H9 (cell line): Measurements from ENCODE around the gene AGBL4. TPM values are rescaled to one million over a fixed set of nuclear protein-coding genes. Genes with fewer than 3 reads are reported as not detected.
"Not testable (repeated sequence)": the region's sequence is repeated elsewhere in the genome, so short reads cannot be mapped to it uniquely, and the experiment has no call there.

Experiments used
- DNase-seq: peaks from one replicate; pipeline ENCODE4 v3.0.0-alpha.2; 2017
- H2AFZ ChIP-seq: one replicate; pipeline ENCODE4 v1.6.1; 2013; ENCODE audit warnings: mild to moderate bottlenecking, low read length, control low read depth, moderate library complexity
- H2AK5ac ChIP-seq: 2 replicates; pipeline ENCODE4 v1.6.1; 2013; ENCODE audit warnings: low read length, control low read depth, mixed read lengths; ENCODE audit not compliant: insufficient read length
- H2BK120ac ChIP-seq: one replicate; pipeline ENCODE4 v1.6.1; 2013; ENCODE audit warnings: low read depth, mild to moderate bottlenecking, low read length, control low read depth, inconsistent platforms; ENCODE audit not compliant: poor library complexity, severe bottlenecking
- H2BK12ac ChIP-seq: 2 replicates; pipeline ENCODE4 v1.6.1; 2013; ENCODE audit warnings: low read length, control low read depth, mixed read lengths, low read depth; ENCODE audit not compliant: insufficient read length
- H2BK15ac ChIP-seq: 2 replicates; pipeline ENCODE4 v1.6.1; 2013; ENCODE audit warnings: low read depth, low read length, control low read depth
- H2BK20ac ChIP-seq: one replicate; pipeline ENCODE4 v1.6.1; 2013; ENCODE audit warnings: low read depth, mild to moderate bottlenecking, low read length, control low read depth, inconsistent platforms; ENCODE audit not compliant: poor library complexity, severe bottlenecking
- H2BK5ac ChIP-seq: 2 replicates; pipeline ENCODE4 v1.6.1; 2013; ENCODE audit warnings: low read length, control low read depth, mixed read lengths; ENCODE audit not compliant: insufficient read length
- H3K14ac ChIP-seq: 2 replicates; pipeline ENCODE4 v1.6.1; 2013; ENCODE audit warnings: low read length, control low read depth; ENCODE audit not compliant: insufficient read depth
- H3K18ac ChIP-seq: 2 replicates; pipeline ENCODE4 v1.6.1; 2013; ENCODE audit warnings: low read depth, mild to moderate bottlenecking, mixed read lengths, low read length, control low read depth; ENCODE audit not compliant: insufficient read length
- H3K23ac ChIP-seq: 2 replicates; pipeline ENCODE4 v1.6.1; 2013; ENCODE audit warnings: low read length, control low read depth, mixed read lengths, low read depth; ENCODE audit not compliant: insufficient read length
- H3K23me2 ChIP-seq: 2 replicates; pipeline ENCODE4 v1.6.1; 2013; ENCODE audit warnings: low read depth, mild to moderate bottlenecking, mixed read lengths, low read length, control low read depth; ENCODE audit not compliant: insufficient read length, poor library complexity, severe bottlenecking
- H3K27ac ChIP-seq: 2 replicates; pipeline ENCODE4 v1.5.1; 2013; ENCODE audit warnings: low read length, control low read depth, mixed read lengths, low read depth; ENCODE audit not compliant: insufficient read length
- H3K27me3 ChIP-seq: 2 replicates; pipeline ENCODE4 v1.6.1; 2013; ENCODE audit warnings: low read length, control low read depth, inconsistent platforms; ENCODE audit not compliant: insufficient read depth
- H3K4ac ChIP-seq: 2 replicates; pipeline ENCODE4 v1.6.1; 2013; ENCODE audit warnings: low read depth, mild to moderate bottlenecking, control low read depth, inconsistent platforms, low read length, moderate library complexity
- H3K4me1 ChIP-seq: 2 replicates; pipeline ENCODE4 v1.6.1; 2013; ENCODE audit warnings: low read length, control low read depth, inconsistent platforms; ENCODE audit not compliant: insufficient read depth
- H3K4me2 ChIP-seq: 2 replicates; pipeline ENCODE4 v1.6.1; 2013; ENCODE audit warnings: low read length, control low read depth, mixed read lengths; ENCODE audit not compliant: insufficient read length, insufficient read depth
- H3K56ac ChIP-seq: 2 replicates; pipeline ENCODE4 v1.6.1; 2013; ENCODE audit warnings: low read depth, mild to moderate bottlenecking, mixed read lengths, low read length, control low read depth; ENCODE audit not compliant: insufficient read length
- H3K79me1 ChIP-seq: 2 replicates; pipeline ENCODE4 v1.6.1; 2013; ENCODE audit warnings: low read depth, mild to moderate bottlenecking, moderate library complexity, low read length, control low read depth, inconsistent platforms; ENCODE audit not compliant: insufficient read depth, poor library complexity, severe bottlenecking
- H3K79me2 ChIP-seq: 2 replicates; pipeline ENCODE4 v1.6.1; 2013; ENCODE audit warnings: low read length, control low read depth, inconsistent platforms; ENCODE audit not compliant: insufficient read depth
- H3K9ac ChIP-seq: 2 replicates; pipeline ENCODE4 v1.6.1; 2013; ENCODE audit warnings: low read length, control low read depth, mixed read lengths; ENCODE audit not compliant: insufficient read length; ENCODE audit errors: extremely low read depth
- H3K9me3 ChIP-seq: one replicate; pipeline ENCODE4 v1.6.1; 2013; ENCODE audit warnings: low read depth, low read length, inconsistent platforms; ENCODE audit not compliant: control insufficient read depth
- H3T11ph ChIP-seq: one replicate; pipeline ENCODE4 v1.6.1; 2013; ENCODE audit warnings: mild to moderate bottlenecking, low read length, control low read depth, inconsistent platforms
- H4K20me1 ChIP-seq: one replicate; pipeline ENCODE4 v1.6.1; 2013; ENCODE audit not compliant: control insufficient read depth, insufficient read length, insufficient read depth
- H4K5ac ChIP-seq: 2 replicates; pipeline ENCODE4 v1.6.1; 2013; ENCODE audit warnings: low read depth, mild to moderate bottlenecking, mixed read lengths, low read length, control low read depth; ENCODE audit not compliant: insufficient read length
- H4K8ac ChIP-seq: replicated peaks from 2 replicates; pipeline ENCODE4 v1.6.1; 2013; ENCODE audit warnings: low read length, control low read depth, mixed read lengths, low read depth; ENCODE audit not compliant: insufficient read length
- H4K91ac ChIP-seq: 2 replicates; pipeline ENCODE4 v1.6.1; 2013; ENCODE audit warnings: low read depth, mild to moderate bottlenecking, moderate library complexity, mixed read lengths, low read length, control low read depth; ENCODE audit not compliant: insufficient read length
- H3K27ac Mint-ChIP-seq, 3 experiments: 2 replicates in 2 of 3; 3 replicates in 1 of 3; pipeline ENCODE4 v1.8.0; 2020 to 2021; ENCODE audit warnings: mixed read lengths in 3 of 3, mild to moderate bottlenecking in 1 of 3, moderate library complexity in 1 of 3
- H3K27me3 Mint-ChIP-seq: 2 replicates; pipeline ENCODE4 v1.8.0; 2021; ENCODE audit warnings: low read depth, mild to moderate bottlenecking, moderate library complexity, mixed read lengths
- H3K36me3 Mint-ChIP-seq, 3 experiments: 2 replicates in 2 of 3; 3 replicates in 1 of 3; pipeline ENCODE4 v1.8.0; 2020 to 2021; ENCODE audit warnings: low read depth in 3 of 3, mixed read lengths in 3 of 3; ENCODE audit not compliant: insufficient read depth in 1 of 3
- H3K4me1 Mint-ChIP-seq, 2 experiments: 2 replicates each; pipeline ENCODE4 v1.8.0; 2020; ENCODE audit warnings: mixed read lengths in 2 of 2
- H3K4me3 Mint-ChIP-seq, 2 experiments: 2 replicates in 1 of 2; 3 replicates in 1 of 2; pipeline ENCODE4 v1.8.0; 2020 to 2021; ENCODE audit warnings: mild to moderate bottlenecking in 2 of 2, mixed read lengths in 2 of 2, moderate library complexity in 1 of 2
- H3K9me3 Mint-ChIP-seq, 2 experiments: 2 replicates in 1 of 2; 3 replicates in 1 of 2; pipeline ENCODE4 v1.8.0; 2020; ENCODE audit warnings: mild to moderate bottlenecking in 2 of 2, mixed read lengths in 2 of 2, moderate library complexity in 1 of 2
- CTCF ChIP-seq: fragments of 200-600 bp; sonication (generic); conservative IDR thresholded peaks from 3 replicates; pipeline ENCODE4 v1.8.0; 2021; ENCODE audit warnings: antibody characterized with exemption, mild to moderate bottlenecking
- WGBS: extraction: QIAGEN DNeasy Blood & Tissue Kit; methylation state at CpG from one replicate; pipeline ENCODE4 v1.1.7; 2013; ENCODE audit warnings: missing lambda C conversion rate, low lambda C conversion rate, mixed read lengths; ENCODE audit not compliant: insufficient read length; ENCODE audit errors: extremely low coverage; 5-methylcytosine and 5-hydroxymethylcytosine counted together
- total RNA-seq: library from RNA; stranded (reverse); gene quantifications from 2 replicates; pipeline ENCODE4 v1.2.1, GENCODE V29; 2021

The AGBL4 gene
- total RNA-seq, 1 experiment from 2014 or later: not detected

GRCh38 chr1:49951385-49951784 lies 72.4 kb downstream of the AGBL4 start:
- Mint-ChIP-seq H3K36me3 (peaks cover 0 to 15% (median 5%) of the 10 kb centered on the region in 3 experiments; a peak in 3 of 7 replicates), H3K27me3 (peaks cover 1% of the 10 kb centered on the region; the same call in 1 of the 2 replicates), H3K9me3 (peaks cover 75 to 80% of the 10 kb centered on the region in 2 experiments), H3K4me3 (no peak overlapping the region), H3K27ac (no peak overlapping the region), H3K4me1 (no peaks in the 10 kb centered on the region)
- H3K27ac ChIP-seq: no peak overlapping the region
- no peak overlapping the region for H3K56ac ChIP-seq
- no peak overlapping the region for H2BK120ac ChIP-seq
- H3K4me1 ChIP-seq: no peaks in the 10 kb centered on the region
- no peak overlapping the region for H2AK5ac ChIP-seq
- H3K23ac ChIP-seq: no peak overlapping the region
- no peak overlapping the region for H3K4me2 ChIP-seq
- WGBS: no CpG with 5 or more reads among the region's 3 CpGs
- H2AFZ ChIP-seq: no peak overlapping the region
- H3K18ac ChIP-seq: no peak overlapping the region
- H3K23me2 ChIP-seq: no peaks in the 10 kb centered on the region
- H3K9me3 ChIP-seq: peaks cover 34% of the 10 kb centered on the region
- TF ChIP-seq CTCF: no peak
- DNase-seq: no peak
- H3K4ac ChIP-seq: no peak overlapping the region
- no peak overlapping the region for H4K5ac ChIP-seq
- no peaks in the 10 kb centered on the region for H3K27me3 ChIP-seq
- H3K79me1 ChIP-seq: no peaks in the 10 kb centered on the region
- H2BK12ac ChIP-seq: no peak overlapping the region
- no peaks in the 10 kb centered on the region for H3K79me2 ChIP-seq
- H2BK20ac ChIP-seq: no peak overlapping the region
- H2BK15ac ChIP-seq: no peak overlapping the region
- no peak overlapping the region for H3K9ac ChIP-seq
- no peak overlapping the region for H3K14ac ChIP-seq
- H4K20me1 ChIP-seq: no peaks in the 10 kb centered on the region
- no peak overlapping the region for H4K8ac ChIP-seq
- no peak overlapping the region for H3T11ph ChIP-seq
- no peak overlapping the region for H4K91ac ChIP-seq
- no peak overlapping the region for H2BK5ac ChIP-seq

- H3K9me3 Mint-ChIP-seq: peaks cover 86% of the 10 kb centered on the region in 2 experiments
These were observed 108.5 kb downstream of the AGBL4 start for GRCh38 chr1:49915301-49915700.

More at GRCh38 chr1:49915301-49915700, 108.5 kb downstream of the AGBL4 start:
- not testable (repeated sequence) for H3K4me2 ChIP-seq, H3K79me2 ChIP-seq, H4K8ac ChIP-seq, H3K56ac ChIP-seq, H4K91ac ChIP-seq, H3K23me2 ChIP-seq, H3K4me1 ChIP-seq, H3K23ac ChIP-seq, H2BK20ac ChIP-seq, H3K27me3 Mint-ChIP-seq, H2BK120ac ChIP-seq, H2AFZ ChIP-seq, DNase-seq, H3K4me3 Mint-ChIP-seq, H2BK12ac ChIP-seq, H3K4me1 Mint-ChIP-seq, H2AK5ac ChIP-seq, H3K79me1 ChIP-seq, H3K27ac ChIP-seq, H4K20me1 ChIP-seq, H3T11ph ChIP-seq, H3K4ac ChIP-seq, H3K18ac ChIP-seq, H3K9ac ChIP-seq, H3K27me3 ChIP-seq, H3K27ac Mint-ChIP-seq, H4K5ac ChIP-seq, H2BK15ac ChIP-seq, H3K14ac ChIP-seq, H2BK5ac ChIP-seq
- H3K9me3 ChIP-seq: peaks cover 44% of the 10 kb centered on the region
- no CpG with 5 or more reads among the region's 11 CpGs for WGBS
- peaks cover 1 to 40% (median 9%) of the 10 kb centered on the region in 3 experiments; a peak in 5 of 7 replicates for H3K36me3 Mint-ChIP-seq
